ENCODE data around the gene RGL1. TPM values are rescaled to one million over a fixed set of nuclear protein-coding genes. Genes with fewer than 3 reads are reported as not detected.
A peak's percentile ranks its signal among the peaks of the same experiment; 100 is the strongest.

The RGL1 gene
- total RNA-seq, 6 experiments from 2014 or later = 12.0 to 16.8 (median 14.7) TPM

DNA sequence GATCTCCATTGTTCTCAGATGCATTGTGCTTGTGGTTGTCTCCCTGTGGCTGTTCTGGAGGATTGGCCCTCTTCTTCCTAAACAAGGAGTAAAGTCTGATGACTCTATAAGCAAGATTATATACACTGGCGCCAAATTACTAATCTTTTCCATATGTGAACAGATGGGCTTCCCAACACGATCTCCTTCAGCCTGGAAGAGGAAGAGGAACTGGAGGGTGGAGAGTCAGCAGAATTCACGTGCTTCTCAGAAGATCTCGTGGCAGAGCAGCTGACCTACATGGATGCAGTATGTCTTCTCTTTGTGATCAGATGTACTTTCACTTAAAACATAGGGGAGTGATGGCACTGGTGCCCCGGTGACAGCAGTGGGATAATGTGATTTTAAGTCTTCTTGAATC, 78.7 kb downstream of the RGL1 start:
- Mint-ChIP-seq H3K4me3 (no peak overlapping the region), H3K27me3 (ENCODE audit: insufficient read depth) (no peaks in the 10 kb centered on the region), H3K4me1 (ENCODE audit: low read depth) (peaks cover 60% of the 10 kb centered on the region), H3K27ac (no peak overlapping the region), H3K36me3 (ENCODE audit: low read depth) (peaks cover 41% of the 10 kb centered on the region), H3K9me3 (no peaks in the 10 kb centered on the region)
- TF ChIP-seq, protein P1, sequence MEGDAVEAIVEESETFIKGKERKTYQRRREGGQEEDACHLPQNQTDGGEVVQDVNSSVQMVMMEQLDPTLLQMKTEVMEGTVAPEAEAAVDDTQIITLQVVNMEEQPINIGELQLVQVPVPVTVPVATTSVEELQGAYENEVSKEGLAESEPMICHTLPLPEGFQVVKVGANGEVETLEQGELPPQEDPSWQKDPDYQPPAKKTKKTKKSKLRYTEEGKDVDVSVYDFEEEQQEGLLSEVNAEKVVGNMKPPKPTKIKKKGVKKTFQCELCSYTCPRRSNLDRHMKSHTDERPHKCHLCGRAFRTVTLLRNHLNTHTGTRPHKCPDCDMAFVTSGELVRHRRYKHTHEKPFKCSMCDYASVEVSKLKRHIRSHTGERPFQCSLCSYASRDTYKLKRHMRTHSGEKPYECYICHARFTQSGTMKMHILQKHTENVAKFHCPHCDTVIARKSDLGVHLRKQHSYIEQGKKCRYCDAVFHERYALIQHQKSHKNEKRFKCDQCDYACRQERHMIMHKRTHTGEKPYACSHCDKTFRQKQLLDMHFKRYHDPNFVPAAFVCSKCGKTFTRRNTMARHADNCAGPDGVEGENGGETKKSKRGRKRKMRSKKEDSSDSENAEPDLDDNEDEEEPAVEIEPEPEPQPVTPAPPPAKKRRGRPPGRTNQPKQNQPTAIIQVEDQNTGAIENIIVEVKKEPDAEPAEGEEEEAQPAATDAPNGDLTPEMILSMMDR (IDR thresholded peaks at IDR 0.05) = no peak
- no peak for DNase-seq

DNA sequence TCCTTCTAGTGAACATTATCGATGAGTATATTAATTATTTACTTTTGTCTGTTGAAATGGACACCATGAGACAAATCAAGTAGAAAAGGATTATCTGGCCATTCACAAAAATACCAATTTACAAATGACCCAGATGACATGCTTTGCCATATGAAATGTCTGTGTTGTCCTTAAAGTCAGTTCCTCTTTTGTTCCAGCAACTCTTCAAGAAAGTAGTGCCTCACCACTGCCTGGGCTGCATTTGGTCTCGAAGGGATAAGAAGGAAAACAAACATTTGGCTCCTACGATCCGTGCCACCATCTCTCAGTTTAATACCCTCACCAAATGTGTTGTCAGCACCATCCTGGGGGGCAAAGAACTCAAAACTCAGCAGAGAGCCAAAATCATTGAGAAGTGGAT, 79.6 kb downstream of the RGL1 start:
- Mint-ChIP-seq H3K9me3 (no peaks in the 10 kb centered on the region), H3K36me3 (ENCODE audit: low read depth) (peaks cover 50% of the 10 kb centered on the region), H3K4me1 (ENCODE audit: low read depth) (peaks cover 56% of the 10 kb centered on the region), H3K27ac (no peak overlapping the region), H3K4me3 (no peak overlapping the region), H3K27me3 (ENCODE audit: insufficient read depth) (no peaks in the 10 kb centered on the region)
- no peak for DNase-seq
- TF ChIP-seq, protein P1 (IDR thresholded peaks at IDR 0.05) = no peak

DNA sequence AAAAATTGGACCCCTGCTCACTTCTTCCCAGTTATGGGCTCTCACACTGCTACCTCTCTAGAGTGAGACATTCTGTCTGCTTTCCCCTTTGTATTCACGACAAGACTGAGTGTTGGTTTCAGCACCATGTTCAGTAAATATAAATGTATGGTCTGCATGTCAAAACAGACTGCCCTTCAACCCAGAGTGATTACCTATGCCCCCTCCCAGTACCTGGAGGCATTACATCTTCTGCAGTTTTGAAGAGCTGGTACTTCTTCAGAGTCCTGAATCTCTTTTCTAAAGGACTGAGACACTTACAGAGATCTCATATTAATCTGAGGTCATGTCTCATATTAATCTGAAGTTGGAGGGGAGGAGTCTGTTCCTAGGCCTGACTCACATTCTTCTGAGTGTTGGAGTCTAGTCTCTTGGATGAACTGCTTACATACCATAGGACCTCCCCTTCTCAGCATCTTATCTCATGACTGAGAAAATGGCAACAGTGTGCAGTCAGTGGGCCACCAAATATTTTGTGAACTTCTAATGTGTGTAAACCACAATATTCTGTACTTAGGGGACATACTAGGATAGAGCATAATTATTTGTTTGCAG, 80.3 kb downstream of the RGL1 start:
- Mint-ChIP-seq H3K9me3 (no peaks in the 10 kb centered on the region), H3K4me1 (ENCODE audit: low read depth) (peaks cover 49% of the 10 kb centered on the region), H3K4me3 (no peak overlapping the region), H3K36me3 (ENCODE audit: low read depth) (peaks cover 52% of the 10 kb centered on the region), H3K27ac (no peak overlapping the region), H3K27me3 (ENCODE audit: insufficient read depth) (no peaks in the 10 kb centered on the region)
- no peak for DNase-seq
- TF ChIP-seq, protein P1 (IDR thresholded peaks at IDR 0.05) = 0 out of 2 replicates have a peak, but pooled peaks have one; percentile 12

- H3K27ac Mint-ChIP-seq = no peak overlapping the region
- no peaks in the 10 kb centered on the region for H3K27me3 Mint-ChIP-seq (ENCODE audit: insufficient read depth)
- no peaks in the 10 kb centered on the region for H3K9me3 Mint-ChIP-seq
- no peak for DNase-seq
- H3K4me1 Mint-ChIP-seq (ENCODE audit: low read depth) = peaks cover 45% of the 10 kb centered on the region
- no peak overlapping the region for H3K4me3 Mint-ChIP-seq
- TF ChIP-seq, protein P1 (IDR thresholded peaks at IDR 0.05) = no peak
- peaks cover 52% of the 10 kb centered on the region for H3K36me3 Mint-ChIP-seq (ENCODE audit: low read depth)
These were observed 81.3 kb downstream of the RGL1 start for GRCh38 chr1:183886083-183886828.

- H3K27me3 Mint-ChIP-seq (ENCODE audit: insufficient read depth) = no peaks in the 10 kb centered on the region
- no peak for DNase-seq
- H3K9me3 Mint-ChIP-seq = no peaks in the 10 kb centered on the region
- no peak overlapping the region for H3K27ac Mint-ChIP-seq
- H3K4me1 Mint-ChIP-seq (ENCODE audit: low read depth) = peaks cover 39% of the 10 kb centered on the region
- TF ChIP-seq, protein P1 (IDR thresholded peaks at IDR 0.05) = no peak
- peaks cover 52% of the 10 kb centered on the region for H3K36me3 Mint-ChIP-seq (ENCODE audit: low read depth)
- no peak overlapping the region for H3K4me3 Mint-ChIP-seq
These were observed 81.9 kb downstream of the RGL1 start for GRCh38 chr1:183886853-183887252.
